ENCODE results near the gene SLC25A39. TPM values are rescaled to one million over a fixed set of nuclear protein-coding genes. Genes with fewer than 3 reads are reported as not detected.

The SLC25A39 gene
- total and polyA plus RNA-seq, 8 donors, result 42.0 to 351 (median 134) TPM

DNA sequence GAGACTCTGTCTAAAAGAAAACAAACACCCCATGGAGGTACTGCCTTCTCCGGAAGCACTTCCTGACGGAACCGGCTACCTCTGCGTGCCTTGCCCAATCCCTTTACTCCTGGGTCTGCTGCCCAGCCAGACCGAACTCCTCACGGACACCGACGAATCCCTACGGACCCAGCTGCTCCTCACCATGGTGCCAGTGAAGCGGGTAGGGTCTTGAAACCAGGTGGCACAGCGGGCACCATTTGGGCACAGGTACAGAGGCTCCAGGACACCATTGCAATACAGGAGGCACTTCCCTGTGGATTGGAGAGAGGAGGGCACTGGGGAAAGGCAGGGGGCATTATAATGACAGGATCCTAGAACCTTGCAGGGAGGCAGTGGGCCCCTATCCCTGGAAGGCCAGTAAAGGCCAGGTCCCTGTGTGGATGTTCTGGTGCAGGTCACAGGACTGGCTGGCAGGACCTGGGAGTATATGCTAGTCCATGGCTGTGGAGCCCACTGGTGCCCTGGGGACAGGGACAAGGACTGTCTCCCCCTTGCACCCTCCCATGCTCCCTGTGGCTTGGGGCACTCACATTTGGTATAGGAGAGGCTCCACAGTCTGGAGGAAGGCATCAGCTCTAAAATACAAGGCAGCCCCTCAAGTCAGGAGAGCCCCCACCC is 2.3 kb downstream of the SLC25A39 start:
- no peak for TF ChIP-seq POLR2AphosphoS5 (IDR thresholded peaks at IDR 0.05)
- TF ChIP-seq, protein P1, sequence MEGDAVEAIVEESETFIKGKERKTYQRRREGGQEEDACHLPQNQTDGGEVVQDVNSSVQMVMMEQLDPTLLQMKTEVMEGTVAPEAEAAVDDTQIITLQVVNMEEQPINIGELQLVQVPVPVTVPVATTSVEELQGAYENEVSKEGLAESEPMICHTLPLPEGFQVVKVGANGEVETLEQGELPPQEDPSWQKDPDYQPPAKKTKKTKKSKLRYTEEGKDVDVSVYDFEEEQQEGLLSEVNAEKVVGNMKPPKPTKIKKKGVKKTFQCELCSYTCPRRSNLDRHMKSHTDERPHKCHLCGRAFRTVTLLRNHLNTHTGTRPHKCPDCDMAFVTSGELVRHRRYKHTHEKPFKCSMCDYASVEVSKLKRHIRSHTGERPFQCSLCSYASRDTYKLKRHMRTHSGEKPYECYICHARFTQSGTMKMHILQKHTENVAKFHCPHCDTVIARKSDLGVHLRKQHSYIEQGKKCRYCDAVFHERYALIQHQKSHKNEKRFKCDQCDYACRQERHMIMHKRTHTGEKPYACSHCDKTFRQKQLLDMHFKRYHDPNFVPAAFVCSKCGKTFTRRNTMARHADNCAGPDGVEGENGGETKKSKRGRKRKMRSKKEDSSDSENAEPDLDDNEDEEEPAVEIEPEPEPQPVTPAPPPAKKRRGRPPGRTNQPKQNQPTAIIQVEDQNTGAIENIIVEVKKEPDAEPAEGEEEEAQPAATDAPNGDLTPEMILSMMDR (IDR thresholded peaks at IDR 0.05), result no peak
- no peak for TF ChIP-seq EP300 (IDR thresholded peaks at IDR 0.05)
- TF ChIP-seq POLR2A (IDR thresholded peaks at IDR 0.05), result no peak
- 92 to 95% (median 94%) methylated on average over 4 to 11 of the region's 11 CpGs for WGBS, 5 donors
- intact Hi-C loops (cut with DNase I; ENCODE audit: low total_unique reads), result loop anchor here (5.0 kb wide), 1 partner anchor 110 kb away; no protein-coding TSS in a partner anchor

DNA sequence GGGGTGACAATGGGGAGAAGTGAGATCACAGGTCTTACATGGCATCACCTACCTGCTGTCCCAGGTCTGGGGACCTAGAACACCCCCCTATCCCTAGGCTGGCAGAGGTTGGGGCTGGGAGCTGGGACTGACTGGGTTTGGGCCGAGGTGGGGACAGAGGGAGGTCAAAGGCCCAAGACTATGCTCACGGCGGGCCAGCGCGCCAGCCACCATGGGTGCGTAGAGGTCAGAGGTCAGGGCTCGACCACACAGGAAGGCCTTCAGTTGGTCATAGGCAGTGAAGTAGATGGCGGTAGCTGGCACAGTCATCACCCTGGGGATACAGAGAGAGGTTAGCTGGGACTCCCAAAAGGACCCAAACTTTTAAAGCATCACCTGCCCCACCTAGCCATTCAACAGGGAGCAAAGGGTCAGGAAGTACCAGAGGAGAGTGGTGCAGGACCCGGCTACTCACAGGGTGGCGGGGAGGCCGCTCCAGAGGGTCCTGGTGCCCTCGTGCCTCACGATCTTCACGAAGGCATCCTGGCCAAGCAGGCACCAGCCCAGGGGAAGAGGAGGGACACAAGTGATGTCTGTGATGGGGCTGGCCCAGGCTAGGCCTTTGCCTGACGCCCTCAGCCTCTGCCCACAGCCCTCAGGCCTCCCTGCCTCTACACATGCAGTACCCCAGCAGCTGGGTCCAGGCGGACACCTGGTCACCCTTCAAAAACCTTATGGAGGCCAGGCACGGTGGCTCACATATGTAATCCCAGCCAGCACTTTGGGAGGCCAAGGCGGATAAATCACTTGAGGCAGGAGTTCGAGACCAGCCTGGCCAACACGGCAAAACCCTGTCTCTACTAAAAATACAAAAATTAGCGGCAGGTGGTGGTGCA is 3.1 kb downstream of the SLC25A39 start:
- Histone ChIP-seq H3K27ac (no peak overlapping the region), H3K36me3 (peaks cover 31 to 42% (median 36%) of the 10 kb centered on the region in 4 donors), H3K27me3 (peaks cover 1 to 20% (median 9%) of the 10 kb centered on the region in 3 donors), H3K4me1 (peaks cover 13 to 34% (median 26%) of the 10 kb centered on the region in 4 donors), H3K9me3 (no peaks in the 10 kb centered on the region), H3K4me3 (no peak overlapping the region)
- whole genome bisulfite sequencing, 5 donors, result 88 to 92% (median 90%) methylated on average over 19 to 21 of the region's 21 CpGs
- intact Hi-C loops (cut with DNase I; ENCODE audit: low total_unique reads), result loop anchor here (5.0 kb wide), 1 partner anchor 109 kb away; no protein-coding TSS in a partner anchor
- no peak for DNase-seq
- no peak for TF ChIP-seq POLR2A (IDR thresholded peaks at IDR 0.05)
- TF ChIP-seq EP300 (IDR thresholded peaks at IDR 0.05), result no peak
- no peak for TF ChIP-seq POLR2AphosphoS5 (IDR thresholded peaks at IDR 0.05)
- TF ChIP-seq, protein P1 (IDR thresholded peaks at IDR 0.05), result no peak

More for the DNA sequence above, 2.3 kb downstream of the SLC25A39 start:
- peaks cover 31 to 42% (median 36%) of the 10 kb centered on the region in 4 donors for H3K36me3 ChIP-seq
- H3K27ac ChIP-seq, result no peak overlapping the region
- H3K9me3 ChIP-seq, result no peaks in the 10 kb centered on the region
- H3K4me1 ChIP-seq, result peaks cover 18 to 39% (median 33%) of the 10 kb centered on the region in 4 donors
- no peak overlapping the region for H3K4me3 ChIP-seq
- DNase-seq, result no peak
- peaks cover 0 to 12% (median 5%) of the 10 kb centered on the region in 3 donors for H3K27me3 ChIP-seq

DNA sequence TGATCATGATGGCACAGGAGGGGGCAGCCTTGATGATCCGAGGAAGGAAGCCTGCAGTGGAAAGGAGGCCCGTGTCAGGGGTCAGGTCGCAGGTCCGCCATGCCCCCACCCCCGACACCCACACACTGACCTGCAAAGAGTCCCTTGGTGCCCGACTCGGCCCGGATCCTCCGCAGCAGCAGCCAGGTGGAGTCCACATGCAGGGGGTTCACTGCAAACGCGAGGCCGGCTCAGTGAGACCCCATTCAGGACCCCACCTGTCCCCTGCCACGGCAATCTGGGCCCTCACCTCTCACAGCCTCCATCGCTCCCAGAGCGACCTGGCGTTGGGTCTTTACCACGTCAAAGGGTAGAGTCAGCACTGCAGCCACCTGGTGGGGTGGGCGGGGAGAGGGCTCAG is 4.6 kb downstream of the SLC25A39 start:
- intact Hi-C loops (cut with DNase I; ENCODE audit: low total_unique reads), result loop anchor here (5.0 kb wide), 1 partner anchor 108 kb away; no protein-coding TSS in a partner anchor
- 85 to 91% (median 88%) methylated on average over 11 to 18 of the region's 18 CpGs for WGBS, 5 donors

More for the DNA sequence above, 4.6 kb downstream of the SLC25A39 start:
- Histone ChIP-seq H3K27ac (no peak overlapping the region), H3K36me3 (peaks cover 31 to 42% (median 36%) of the 10 kb centered on the region in 4 donors), H3K9me3 (no peaks in the 10 kb centered on the region), H3K27me3 (peaks cover 12 to 35% (median 24%) of the 10 kb centered on the region in 3 donors), H3K4me1 (peaks cover 20 to 30% (median 26%) of the 10 kb centered on the region in 4 donors), H3K4me3 (no peak overlapping the region)
- TF ChIP-seq, protein P1 (IDR thresholded peaks at IDR 0.05), result no peak
- TF ChIP-seq POLR2A (IDR thresholded peaks at IDR 0.05), result no peak
- no peak for TF ChIP-seq EP300 (IDR thresholded peaks at IDR 0.05)
- TF ChIP-seq POLR2AphosphoS5 (IDR thresholded peaks at IDR 0.05), result no peak
- no peak for DNase-seq
